HTERT RPE-1 (cell line): ENCODE data around the gene ASB2.

Experiments
- in situ Hi-C: fragments of 300-500 bp; cut with MboI; formaldehyde crosslinking; loops from 4 replicates; pipeline ENCODE4 v1.14.3; 2020; ENCODE audit warnings: low sequenced_read_pairs

ASB2 gene

DNA sequence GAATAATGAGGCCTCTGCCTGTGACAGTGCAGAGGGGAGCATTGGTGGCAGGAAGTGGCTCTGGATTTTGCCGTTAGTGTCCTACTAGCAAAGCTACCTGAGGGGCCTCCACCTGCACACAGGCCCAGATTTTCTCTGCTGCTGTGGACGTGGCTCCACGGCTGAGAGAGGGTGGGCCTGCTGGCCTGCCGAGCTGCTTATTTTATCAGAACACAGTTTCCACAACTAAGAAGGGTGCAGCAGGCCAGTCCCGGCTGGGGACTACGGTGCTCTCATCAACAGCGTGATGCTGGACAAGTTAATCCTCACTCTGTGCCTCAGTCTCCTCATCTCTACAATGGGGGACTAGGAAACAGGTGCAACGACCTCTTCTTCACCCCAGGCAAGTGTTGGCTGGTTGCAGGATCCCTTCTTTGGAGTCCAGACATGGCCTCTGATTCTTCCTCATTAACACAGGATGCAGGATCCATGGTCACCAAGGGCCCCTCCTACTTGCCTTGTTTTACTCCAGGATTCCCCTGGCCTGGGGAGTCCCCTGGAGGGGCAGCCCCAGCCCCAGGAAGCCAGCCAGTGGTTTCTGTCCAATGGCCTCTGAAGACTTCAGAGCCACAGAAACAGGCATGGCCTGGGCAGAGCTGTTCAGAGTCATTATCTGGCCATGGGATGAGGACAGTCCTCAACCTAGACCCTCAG lies 45.9 kb downstream of the ASB2 start:
- in situ Hi-C loops = no loop called here

DNA sequence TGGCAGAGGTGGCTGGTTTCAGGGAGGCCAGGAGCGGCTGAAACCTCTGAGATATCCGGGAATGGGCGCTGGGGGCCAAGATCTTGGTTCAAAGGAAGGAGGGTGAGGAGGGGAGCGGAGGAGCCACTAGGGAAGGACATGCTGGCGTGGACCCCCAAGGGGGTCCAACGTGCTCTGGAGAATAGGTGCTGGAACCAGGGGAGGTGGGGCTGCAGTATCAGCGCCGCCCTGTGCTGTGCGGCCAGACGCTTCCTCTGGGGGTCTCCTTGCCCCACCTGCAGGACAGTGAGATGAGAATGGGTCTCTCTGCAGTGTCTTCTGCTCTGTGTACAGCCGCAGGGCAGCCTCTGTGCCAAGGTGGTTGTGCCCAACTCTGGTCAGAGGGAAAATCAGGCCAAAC lies 46.7 kb downstream of the ASB2 start:
- in situ Hi-C loops = no loop called here

DNA sequence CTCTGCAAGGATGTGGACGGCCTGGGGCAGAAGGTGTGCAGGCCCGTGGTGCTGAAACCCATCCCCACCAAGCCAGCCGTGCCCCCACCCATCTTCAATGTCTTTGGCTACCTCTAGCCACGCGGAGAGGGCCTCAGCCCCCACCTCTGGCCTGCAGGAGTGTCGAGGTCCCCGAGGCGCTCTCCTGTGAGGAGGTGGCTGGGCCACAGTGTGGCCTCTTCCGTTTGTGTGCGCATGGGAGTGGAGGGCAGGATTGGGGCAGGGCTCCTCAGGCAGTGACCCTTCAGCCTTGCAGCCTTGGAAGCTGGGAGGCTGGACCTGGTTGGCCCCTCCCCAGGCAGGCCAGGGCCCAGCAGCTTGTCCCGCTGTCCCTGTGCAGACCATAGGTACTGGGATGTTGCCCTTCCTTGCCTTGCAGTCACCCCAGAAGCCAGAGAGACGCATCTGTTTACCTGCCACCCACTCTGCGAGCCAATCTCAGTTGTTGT lies 47.3 kb downstream of the ASB2 start:
- in situ Hi-C loops = no loop called here

DNA sequence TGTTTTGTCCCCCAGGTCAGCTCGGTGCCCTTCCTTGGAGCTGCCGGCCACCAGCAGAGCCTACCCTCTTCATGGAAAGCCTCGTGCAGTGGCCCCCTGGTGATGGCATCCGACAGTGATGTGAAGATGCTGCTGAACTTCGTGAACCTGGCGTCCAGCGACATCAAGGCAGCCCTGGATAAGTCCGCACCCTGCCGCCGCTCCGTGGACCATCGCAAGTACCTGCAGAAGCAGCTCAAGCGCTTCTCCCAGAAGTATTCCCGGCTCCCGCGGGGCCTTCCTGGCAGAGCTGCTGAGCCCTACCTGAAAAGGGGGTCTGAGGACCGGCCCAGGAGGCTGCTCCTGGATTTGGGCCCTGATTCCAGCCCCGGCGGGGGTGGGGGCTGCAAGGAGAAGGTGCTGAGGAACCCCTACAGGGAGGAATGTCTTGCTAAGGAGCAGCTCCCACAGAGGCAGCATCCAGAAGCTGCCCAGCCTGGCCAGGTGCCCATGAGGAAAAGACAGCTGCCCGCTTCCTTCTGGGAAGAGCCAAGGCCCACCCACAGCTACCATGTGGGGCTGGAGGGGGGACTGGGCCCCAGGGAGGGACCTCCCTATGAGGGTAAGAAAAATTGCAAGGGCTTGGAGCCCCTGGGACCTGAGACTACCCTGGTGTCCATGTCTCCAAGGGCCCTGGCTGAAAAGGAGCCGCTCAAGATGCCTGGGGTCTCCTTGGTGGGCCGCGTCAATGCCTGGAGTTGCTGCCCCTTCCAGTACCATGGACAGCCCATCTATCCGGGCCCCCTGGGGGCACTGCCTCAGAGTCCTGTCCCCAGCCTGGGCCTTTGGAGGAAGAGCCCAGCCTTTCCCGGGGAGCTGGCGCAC lies 48.0 kb downstream of the ASB2 start:
- in situ Hi-C loops = no loop called here

DNA sequence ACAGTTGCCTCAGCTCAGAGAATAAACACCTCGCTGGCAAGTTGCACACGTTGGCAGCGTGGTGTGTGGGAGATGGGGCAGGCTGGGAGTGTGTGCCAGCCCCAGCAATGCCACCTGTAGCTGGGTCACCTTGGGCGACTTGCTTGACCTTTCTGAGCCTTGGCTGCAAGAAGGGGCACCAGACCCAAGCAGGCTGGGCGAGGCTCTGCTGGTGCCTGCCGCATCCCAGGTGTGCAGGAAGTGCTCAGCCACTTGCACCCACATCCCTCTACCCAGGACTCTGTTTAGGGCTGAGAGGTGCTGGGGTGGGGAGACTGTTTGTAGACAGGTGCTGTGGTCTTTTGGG lies 48.6 kb downstream of the ASB2 start:
- in situ Hi-C loops = no loop called here

DNA sequence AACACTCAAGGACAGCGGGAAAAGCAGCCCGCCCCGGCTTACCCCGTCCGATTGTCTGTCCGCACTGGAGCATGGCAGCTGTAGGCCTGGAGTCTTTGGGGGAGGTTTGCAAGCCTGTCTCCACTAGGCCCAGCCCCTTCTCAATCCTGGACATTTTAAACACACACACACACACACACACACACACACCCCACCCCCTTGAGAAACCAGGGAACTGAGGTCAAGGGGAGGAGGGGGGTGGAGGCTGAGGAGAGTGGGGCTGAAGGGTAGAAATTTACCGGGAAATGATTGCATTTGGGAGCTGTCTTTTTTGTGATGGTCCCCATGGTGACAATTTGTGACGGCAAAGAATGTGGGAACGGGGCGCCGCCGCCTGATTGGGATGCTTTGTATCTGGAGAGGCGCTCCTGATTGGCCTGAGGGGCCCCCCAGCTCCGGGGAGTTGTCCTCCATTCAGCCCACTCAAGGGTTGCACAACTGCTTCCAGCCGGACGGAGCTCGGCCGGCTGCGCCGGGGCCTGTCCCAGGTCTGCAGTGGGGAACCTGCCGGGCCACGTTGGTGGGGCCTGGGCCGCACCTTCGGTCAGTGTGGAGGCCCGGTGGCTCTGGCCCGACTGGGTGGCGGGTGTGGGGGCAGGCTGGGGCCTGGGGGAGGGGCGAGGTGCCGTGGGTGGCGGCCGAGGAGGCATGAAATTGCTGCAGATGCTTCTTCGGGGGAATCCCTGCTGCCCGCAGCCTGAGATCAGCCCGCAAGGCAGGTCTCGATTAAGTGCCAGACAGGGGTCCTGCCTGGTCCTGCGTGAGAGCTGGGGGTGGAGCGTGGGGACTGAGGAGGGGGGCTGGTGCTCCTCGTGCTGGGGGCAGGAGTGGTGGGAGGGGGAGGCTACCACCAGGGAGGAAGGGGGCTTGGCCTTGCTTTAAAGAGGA lies 49.2 kb downstream of the ASB2 start, which contains the start of gene FAM181A:
Gene FAM181A (plus strand): TSS at position 472 of the 927 bp plus-strand sequence. CDS start 942 bp downstream, outside the sequence.
- in situ Hi-C loops = no loop called here

DNA sequence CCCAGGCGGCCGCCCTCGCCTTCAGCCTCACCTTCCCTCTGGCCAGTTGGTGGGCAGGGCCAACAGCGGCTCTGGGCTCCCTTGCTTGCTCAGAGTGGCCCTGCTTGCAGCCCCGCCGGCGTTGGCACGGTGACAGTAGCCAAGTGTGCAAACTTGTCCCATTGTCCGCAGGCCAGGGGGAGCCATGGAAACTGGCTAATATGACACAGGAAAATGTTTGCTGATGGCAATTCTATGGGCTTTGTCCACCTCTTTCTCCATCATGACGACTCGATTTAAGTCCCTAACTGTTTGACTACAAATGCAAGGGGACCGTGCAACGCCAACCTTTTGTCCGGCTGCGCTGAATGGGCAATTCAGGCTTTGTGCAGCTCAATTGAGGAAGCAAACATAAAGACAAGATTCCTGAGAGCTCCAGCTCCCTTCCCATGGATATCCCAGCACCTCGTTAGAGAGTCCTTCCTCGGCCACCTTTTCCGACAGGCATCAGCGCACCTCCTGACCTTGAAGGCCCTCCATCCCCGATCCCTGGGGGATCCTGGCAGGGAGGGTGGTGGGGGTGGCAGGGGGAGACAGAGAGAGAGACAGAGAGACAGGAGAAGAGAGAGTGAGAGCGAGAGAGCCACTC lies 50.0 kb downstream of the ASB2 start:
- in situ Hi-C loops = no loop called here

DNA sequence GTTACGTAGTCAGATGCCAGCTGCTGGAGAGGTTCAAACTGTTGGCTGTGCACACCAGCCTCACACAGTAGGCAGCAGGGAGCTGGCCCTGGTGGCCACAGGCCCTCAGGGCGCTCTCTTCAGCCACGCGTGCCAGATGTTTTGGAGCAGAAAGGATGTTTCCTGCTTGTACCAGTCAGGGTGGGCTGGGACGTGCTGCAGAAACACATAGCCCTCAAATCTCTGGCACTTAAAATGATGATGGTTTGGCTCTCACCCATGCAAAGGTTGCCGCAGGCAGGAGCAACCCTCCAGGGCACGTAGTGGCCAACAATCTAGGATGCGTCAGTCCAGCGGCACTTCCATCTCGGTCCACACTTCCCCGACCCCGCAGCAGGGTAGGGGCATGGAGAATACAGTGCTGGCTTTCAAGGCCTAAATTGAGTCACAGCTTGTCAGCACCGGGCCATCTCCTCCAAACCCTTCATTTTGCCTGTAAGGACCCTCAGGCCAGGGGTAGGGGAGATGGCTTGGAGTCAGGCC lies 50.9 kb downstream of the ASB2 start:
- in situ Hi-C loops = no loop called here

DNA sequence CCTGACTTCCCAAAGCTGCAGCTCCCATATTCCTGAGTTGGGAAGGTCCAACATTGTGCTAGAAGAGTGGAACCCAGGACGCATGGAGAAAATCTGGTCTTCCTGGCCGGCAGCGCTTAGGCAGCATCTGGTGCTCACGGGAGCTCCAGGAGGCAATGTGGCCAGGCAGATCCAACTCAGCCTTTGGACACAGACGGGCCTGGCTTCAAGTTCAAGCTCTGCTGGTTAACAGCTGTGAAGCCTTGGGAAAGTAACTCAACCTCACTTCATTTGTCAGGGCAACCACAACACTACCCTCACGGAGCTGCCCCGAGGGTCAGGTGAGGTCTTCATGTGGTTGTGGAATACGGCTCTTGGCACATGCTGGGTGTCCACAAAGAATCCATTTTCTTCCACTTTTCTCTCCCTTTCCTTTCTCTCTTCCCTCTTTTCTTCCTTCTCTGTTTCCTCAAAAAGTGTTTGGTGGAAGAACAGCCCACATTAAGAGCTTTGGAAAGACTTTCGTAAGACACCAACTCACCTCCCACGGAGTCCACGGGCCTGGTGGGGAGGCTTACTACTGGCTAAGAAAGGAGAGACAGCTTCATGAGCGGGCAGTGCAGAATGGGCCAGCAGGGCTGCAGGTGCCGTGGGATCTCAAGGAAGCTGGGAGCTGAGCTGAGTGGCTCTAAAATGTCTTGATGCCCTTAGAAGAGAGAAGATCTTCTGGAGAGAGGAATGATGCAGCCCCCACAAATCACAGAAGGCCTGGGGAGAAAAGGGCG lies 51.6 kb downstream of the ASB2 start:
- in situ Hi-C loops = no loop called here

DNA sequence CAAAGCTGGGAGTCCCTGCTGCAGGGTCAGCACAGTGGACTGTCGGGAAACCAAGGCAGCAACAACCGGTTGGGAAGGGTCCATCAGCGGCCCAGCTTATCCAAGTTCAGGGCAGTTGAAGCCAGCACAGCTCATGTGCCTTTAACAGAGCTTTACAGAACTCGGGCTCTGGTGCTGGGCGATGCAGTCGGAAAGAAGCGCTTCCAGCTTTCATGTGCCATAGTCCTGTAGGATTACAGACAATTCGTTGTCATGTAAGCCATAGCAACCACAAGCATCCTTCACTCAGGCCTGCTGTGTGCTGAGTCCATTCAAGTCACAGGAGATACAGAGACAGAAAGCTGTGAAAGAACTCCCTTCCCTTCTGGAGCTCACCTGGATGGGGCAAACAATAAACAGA lies 52.7 kb downstream of the ASB2 start:
- in situ Hi-C loops = no loop called here

DNA sequence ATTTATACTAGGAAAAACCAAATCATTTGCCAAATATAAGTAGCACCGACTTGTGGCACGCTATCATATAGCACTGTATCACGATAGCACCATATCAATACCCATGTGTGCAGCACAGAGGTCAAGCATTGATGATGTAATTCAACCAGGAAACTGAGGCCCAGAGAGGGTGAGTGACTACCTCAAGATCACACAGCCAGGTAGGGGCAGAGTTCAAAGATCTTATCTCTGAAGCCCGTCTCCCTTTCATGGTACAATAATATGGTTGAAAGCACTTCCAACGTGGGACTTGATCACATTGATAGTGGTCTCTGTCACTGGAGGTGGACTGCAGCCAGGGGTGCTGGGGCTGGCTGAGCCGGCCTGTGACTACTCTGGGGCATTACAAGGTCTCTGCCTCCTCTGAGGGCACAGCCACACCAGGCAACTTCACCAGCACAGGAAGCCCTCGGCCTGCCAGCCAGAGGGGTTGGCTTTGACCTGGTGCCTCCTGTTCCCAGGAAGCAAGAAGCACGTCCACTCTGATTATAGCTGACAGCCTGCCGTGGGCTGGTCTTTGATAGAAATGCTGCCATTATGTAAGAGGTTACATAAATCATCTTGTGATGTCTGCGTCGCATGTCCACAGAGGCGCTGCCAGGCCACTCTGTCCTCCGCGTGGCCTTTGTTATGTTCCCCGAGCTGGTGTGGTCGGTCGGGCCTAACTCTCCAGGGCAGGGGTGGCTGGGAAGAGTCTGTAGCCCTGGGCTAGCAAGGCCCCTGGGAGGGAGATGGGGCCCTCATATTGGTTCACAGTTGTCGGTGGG lies 55.2 kb downstream of the ASB2 start:
- in situ Hi-C loops = no loop called here

DNA sequence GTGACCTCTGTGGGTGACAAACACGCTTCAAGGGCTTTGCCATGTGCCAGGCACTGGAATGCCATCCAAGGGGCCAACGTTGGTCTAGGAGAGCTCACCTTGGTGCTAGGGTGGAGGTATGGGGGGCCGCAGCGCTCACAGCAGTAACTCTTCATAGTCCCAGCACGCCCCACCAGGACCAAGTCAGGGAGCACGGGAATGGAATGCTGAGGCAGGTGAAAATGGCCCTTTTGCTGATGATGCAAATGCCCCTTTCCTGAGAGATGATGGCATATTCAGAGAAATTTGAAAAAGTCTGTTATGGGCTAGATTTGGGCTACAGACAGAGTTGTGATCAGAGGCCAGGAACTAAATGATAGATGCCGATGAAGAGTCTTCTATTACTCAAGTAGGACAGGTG lies 59.2 kb downstream of the ASB2 start:
- in situ Hi-C loops = no loop called here

DNA sequence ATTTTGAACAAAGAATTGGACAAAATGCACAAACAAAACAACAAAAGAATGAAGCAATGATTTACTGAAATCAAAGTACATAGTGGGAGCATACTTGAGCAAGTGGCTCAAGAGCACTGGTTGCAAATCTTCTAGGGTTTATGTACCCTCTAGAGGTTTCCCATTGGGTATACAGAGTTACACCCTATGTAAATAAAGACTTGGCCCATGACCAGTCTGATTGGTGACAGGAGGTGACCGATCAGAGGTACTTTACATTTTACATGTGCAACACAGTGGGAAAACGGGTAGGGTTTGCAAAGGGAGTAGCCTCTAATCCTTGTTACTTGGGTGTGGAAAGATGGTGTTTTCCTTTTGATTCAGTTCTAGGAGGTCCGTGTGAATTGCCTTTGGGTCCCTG lies 59.9 kb downstream of the ASB2 start:
- in situ Hi-C loops = no loop called here

DNA sequence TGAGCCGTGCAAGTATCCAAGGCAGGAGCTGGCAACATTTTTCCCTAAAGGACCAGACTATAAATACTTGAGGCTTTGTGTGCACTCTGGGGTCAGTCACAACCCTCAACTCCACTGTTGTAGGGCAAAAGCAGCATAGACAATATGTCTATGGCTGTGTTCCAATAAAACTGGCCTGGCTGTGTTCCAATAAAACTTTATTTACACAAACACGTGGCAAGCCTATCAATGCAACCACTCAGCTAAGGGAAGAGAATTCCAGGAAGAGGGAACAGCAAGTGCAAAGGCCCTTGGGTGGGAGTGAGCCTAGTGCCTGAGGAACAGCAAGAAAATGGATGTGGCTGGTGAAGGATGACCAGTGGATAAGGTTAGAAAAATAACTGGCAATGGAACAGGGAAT lies 60.6 kb downstream of the ASB2 start:
- in situ Hi-C loops = no loop called here

DNA sequence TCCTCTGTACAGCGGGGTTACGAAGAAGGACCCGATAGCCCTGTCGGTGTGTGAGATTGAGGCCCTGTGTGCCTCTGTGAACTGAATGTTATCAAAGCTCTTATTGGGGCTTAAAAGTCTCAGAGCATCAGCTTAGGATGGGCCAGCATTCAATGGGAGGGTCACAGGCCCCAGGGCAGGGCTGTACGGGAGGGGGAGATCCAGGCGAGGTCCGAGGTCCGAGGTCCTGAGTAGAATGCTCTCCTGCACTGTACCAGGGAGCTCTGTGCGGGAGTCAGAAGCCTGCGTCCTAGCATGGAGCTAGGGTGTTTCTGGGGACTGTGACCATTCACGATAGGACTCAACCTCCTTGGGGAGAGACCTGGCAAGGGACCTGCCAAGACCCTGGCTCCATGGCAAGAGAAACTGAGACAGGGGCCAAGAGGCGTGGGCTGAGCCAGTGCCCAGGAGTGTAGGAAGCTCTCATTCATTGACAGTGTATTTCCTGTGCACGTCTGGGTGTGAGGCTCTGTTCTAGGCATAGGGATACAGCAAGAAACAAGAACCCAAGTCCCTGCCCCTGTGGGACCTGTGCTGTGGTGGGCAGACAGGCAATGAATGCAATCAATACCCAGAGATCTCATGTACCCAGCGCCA lies 61.2 kb downstream of the ASB2 start:
- in situ Hi-C loops = no loop called here

DNA sequence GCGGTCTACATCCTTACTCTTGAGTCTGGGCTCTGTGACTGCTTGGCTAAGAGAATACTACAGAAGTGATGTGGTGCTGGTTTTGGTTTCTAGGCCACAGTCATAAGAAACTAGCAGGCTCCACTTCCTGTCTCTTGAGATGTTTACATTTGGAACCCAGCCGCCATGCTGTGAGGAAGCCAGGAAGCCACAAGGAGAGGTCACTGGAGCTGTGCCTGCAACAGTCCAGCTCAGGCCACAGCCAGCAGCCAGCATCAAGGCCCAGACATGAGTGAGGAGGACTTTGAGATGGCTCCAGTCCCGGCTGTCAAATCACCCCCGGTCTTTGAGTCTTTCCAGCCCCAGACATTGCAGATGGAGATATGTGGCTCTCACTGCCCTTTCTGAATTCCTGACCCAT lies 62.1 kb downstream of the ASB2 start:
- in situ Hi-C loops = no loop called here

DNA sequence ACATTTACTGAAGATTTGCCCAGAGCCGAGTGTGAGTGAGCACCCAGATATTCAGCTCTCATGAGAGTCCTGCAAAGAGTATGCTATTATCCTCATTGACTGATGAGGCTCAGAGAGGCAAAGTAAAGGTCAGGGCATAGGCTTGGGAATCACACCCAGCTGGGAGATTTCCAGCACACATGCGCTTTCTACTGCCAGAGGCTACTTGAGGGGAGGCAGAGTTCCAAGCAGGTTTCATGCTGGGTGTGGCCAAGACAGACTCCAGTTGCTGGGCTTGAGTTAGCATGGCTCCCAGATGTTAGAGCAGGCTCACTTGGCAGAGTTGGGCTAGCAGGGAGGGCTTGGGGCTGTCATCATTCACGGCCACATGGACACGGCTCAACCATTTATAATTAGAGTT lies 63.6 kb downstream of the ASB2 start:
- in situ Hi-C loops = no loop called here

DNA sequence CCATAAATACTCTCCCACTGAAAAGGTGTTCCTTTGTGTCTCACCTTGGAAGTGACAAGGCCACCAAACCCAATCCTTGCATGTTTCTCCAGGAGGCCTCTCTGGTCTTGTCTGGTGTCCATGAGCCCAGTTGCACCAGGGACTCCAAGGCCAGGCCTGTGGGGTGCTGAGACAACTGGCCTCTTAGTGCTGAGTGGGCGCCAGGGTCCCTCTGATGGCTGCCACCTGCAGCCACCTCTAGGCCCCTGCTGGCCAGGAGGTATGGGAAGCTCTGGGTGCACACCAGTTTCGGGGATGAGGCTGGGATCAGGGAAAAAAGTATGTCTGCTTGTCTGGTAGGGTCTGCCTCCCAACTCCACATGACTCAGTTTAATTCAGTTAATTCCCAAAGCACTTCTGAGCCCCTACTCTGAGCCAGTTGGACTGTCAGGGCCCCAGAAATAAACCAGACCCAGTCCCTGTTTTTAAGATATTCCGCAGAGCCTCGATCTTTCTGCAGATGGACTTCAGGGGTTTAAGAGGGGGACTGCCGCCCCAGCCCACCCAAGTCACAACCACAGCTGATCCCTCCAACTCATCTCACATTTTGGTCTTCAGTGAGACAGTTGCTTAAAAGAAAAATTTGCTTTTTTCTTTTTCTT lies 64.3 kb downstream of the ASB2 start:
- in situ Hi-C loops = no loop called here
